Sigmoid colon (tissue), 4 donors: ENCODE data around the gene MYO1G.
"Not testable (repeated sequence)": the region's sequence is repeated elsewhere in the genome, so short reads cannot be mapped to it uniquely, and the experiment has no call there.

Experiments
- EP300 ChIP-seq, 4 donors: sonication (generic); formaldehyde crosslinking; IDR thresholded peaks; one replicate each; pipeline ENCODE4 v1.6.1; 2017; ENCODE audit warnings: antibody characterized with exemption in 4 of 4
- POLR2A ChIP-seq, 2 donors: fragments of 450-650 bp; IDR thresholded peaks; one replicate each; pipeline ENCODE4 v1.6.1; 2016; ENCODE audit warnings: antibody characterized with exemption in 2 of 2, mild to moderate bottlenecking in 2 of 2, moderate library complexity in 2 of 2
- POLR2AphosphoS5 ChIP-seq, 4 donors: sonication (generic); formaldehyde crosslinking; IDR thresholded peaks; one replicate each; pipeline ENCODE4 v1.6.1; 2017; ENCODE audit warnings: antibody characterized with exemption in 4 of 4
- TF ChIP-seq, protein P1 (sequence below), 4 experiments: fragments of 450-650 bp in 3 of 4; fragments of 200-600 bp in 1 of 4; IDR thresholded peaks; one replicate each; pipeline ENCODE4 v1.5.1; 2016 to 2019; ENCODE audit warnings: antibody characterized with exemption in 4 of 4, mild to moderate bottlenecking in 3 of 4, moderate library complexity in 2 of 4

- TF ChIP-seq, protein P1, sequence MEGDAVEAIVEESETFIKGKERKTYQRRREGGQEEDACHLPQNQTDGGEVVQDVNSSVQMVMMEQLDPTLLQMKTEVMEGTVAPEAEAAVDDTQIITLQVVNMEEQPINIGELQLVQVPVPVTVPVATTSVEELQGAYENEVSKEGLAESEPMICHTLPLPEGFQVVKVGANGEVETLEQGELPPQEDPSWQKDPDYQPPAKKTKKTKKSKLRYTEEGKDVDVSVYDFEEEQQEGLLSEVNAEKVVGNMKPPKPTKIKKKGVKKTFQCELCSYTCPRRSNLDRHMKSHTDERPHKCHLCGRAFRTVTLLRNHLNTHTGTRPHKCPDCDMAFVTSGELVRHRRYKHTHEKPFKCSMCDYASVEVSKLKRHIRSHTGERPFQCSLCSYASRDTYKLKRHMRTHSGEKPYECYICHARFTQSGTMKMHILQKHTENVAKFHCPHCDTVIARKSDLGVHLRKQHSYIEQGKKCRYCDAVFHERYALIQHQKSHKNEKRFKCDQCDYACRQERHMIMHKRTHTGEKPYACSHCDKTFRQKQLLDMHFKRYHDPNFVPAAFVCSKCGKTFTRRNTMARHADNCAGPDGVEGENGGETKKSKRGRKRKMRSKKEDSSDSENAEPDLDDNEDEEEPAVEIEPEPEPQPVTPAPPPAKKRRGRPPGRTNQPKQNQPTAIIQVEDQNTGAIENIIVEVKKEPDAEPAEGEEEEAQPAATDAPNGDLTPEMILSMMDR (IDR thresholded peaks at IDR 0.05): not testable (repeated sequence)
- TF ChIP-seq POLR2A, EP300, POLR2AphosphoS5 (IDR thresholded peaks at IDR 0.05): not testable (repeated sequence)
Measured at GRCh38 chr7:45025473-45025872, 46.7 kb upstream of the MYO1G start.
